ENCODE data around the gene UNC79. TPM values are rescaled to one million over a fixed set of nuclear protein-coding genes. Genes with fewer than 3 reads are reported as not detected.
"Not testable (repeated sequence)": the region's sequence is repeated elsewhere in the genome, so short reads cannot be mapped to it uniquely, and the experiment has no call there.

Gene UNC79
- total and polyA plus RNA-seq, 5 donors from 2014 or later = not detected

DNA sequence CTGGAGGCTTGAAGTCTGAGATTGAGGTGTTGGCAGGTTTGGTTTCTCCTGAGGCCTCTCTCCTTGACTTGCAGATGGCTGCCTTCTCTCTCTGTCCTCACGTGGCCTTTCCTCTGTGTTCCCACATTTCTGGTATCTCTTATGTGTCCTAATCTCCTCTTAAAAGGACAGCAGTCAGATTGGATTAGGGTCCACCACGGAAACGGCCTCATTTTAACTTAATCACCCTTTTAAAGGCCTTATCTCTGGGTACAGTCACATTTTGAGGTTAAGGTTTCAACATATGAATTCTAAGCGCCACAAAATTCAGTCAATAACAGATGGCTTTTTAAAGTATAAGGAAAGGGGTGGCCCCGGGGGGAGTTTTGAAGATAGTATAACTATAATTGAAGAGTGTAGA lies 33.5 kb downstream of the UNC79 start:
- DNase-seq = no peak
- Mint-ChIP-seq H3K36me3 (no peaks in the 10 kb centered on the region), H3K9me3 (no peaks in the 10 kb centered on the region), H3K27me3 (no peaks in the 10 kb centered on the region), H3K27ac (no peak overlapping the region), H3K4me1 (no peaks in the 10 kb centered on the region), H3K4me3 (no peak overlapping the region)
- Histone ChIP-seq H3K27ac (ENCODE audit: insufficient read depth, low read length, poor library complexity, severe bottlenecking) (no peak overlapping the region), H3K4me1 (ENCODE audit: control insufficient read depth, insufficient read depth, low read length, poor library complexity, severe bottlenecking) (no peaks in the 10 kb centered on the region), H3K27me3 (ENCODE audit: control insufficient read depth, insufficient read depth, low read length) (no peaks in the 10 kb centered on the region), H3K9me3 (ENCODE audit: control insufficient read depth in 2 of 2, low read length in 2 of 2) (no peaks in the 10 kb centered on the region), H3K36me3 (ENCODE audit: control insufficient read depth, insufficient read depth, low read length) (no peaks in the 10 kb centered on the region), H3K4me3 (ENCODE audit: low read depth, low read length) (no peak overlapping the region)
- ATAC-seq (ENCODE audit: low read depth in 2 of 2) = no peak

DNA sequence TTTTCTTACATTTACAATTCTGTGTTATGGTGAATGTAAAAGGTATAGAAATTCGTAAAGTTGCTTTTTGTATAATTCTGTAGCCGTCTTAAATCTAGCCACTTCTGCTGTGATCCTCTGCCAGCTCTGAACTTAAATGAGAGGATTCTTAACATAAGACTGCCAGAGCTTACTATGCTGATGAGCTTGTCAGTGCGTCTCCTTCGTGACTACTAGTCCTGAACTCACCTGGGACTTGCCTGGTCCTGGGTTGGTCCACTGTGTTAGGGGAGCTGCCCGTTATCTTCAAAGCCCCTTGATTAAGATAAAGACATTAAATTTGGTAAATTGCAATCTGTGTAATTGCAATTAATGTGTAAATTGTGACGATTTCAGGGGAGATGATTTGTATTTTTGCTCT lies 44.7 kb downstream of the UNC79 start:
- Histone ChIP-seq H3K4me1 (ENCODE audit: control insufficient read depth, insufficient read depth, low read length, poor library complexity, severe bottlenecking) (no peaks in the 10 kb centered on the region), H3K9me3 (ENCODE audit: control insufficient read depth in 2 of 2, low read length in 2 of 2) (no peaks in the 10 kb centered on the region), H3K27ac (ENCODE audit: insufficient read depth, low read length, poor library complexity, severe bottlenecking) (no peak overlapping the region), H3K36me3 (ENCODE audit: control insufficient read depth, insufficient read depth, low read length) (no peaks in the 10 kb centered on the region), H3K4me3 (ENCODE audit: low read depth, low read length) (no peak overlapping the region), H3K27me3 (ENCODE audit: control insufficient read depth, insufficient read depth, low read length) (peaks cover 2% of the 10 kb centered on the region)
- Mint-ChIP-seq H3K27me3 (peaks cover 28% of the 10 kb centered on the region), H3K4me1 (no peaks in the 10 kb centered on the region), H3K9me3 (no peaks in the 10 kb centered on the region), H3K27ac (no peak overlapping the region), H3K4me3 (no peak overlapping the region), H3K36me3 (no peaks in the 10 kb centered on the region)
- ATAC-seq (ENCODE audit: low read depth in 2 of 2) (no peak), DNase-seq (no peak)

DNA sequence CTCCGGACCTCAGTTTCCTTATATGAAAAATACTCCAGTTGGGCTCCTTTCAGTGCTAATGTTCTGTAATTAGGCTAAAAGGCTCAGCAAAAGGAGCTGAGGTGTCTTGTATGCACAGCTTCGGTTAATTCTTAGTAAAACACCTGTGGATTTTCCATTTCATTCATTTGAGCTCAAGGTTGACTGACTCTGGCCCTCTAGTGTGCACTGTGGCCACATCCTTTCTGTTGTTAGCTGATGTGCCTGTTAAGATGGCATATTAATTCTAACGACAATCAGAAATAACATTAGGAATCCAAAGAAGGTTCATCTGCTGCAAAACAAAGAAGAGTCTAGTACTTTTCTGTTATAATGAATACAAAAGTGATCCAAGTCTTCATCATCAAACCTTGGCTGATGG lies 45.6 kb downstream of the UNC79 start:
- H3K36me3 Mint-ChIP-seq = no peaks in the 10 kb centered on the region
- peaks cover 0 to 2% (median 0%) of the 10 kb centered on the region in 7 donors for H3K9me3 Mint-ChIP-seq
- no peaks in the 10 kb centered on the region for H3K36me3 ChIP-seq (ENCODE audit: control insufficient read depth, insufficient read depth, low read length)
- H3K27me3 ChIP-seq (ENCODE audit: control insufficient read depth, insufficient read depth, low read length) = no peaks in the 10 kb centered on the region
- H3K4me1 ChIP-seq (ENCODE audit: control insufficient read depth, insufficient read depth, low read length, poor library complexity, severe bottlenecking) = no peaks in the 10 kb centered on the region
- no peak overlapping the region for H3K4me3 Mint-ChIP-seq
- DNase-seq = no peak
- H3K27me3 Mint-ChIP-seq = peaks cover 23% of the 10 kb centered on the region
- no peak overlapping the region for H3K27ac Mint-ChIP-seq
- H3K4me1 Mint-ChIP-seq = no peaks in the 10 kb centered on the region
- H3K27ac ChIP-seq (ENCODE audit: insufficient read depth, low read length, poor library complexity, severe bottlenecking) = no peak overlapping the region
- no peak for ATAC-seq (ENCODE audit: low read depth in 2 of 2)
- no peaks in the 10 kb centered on the region for H3K9me3 ChIP-seq (ENCODE audit: control insufficient read depth in 2 of 2, low read length in 2 of 2)
- no peak overlapping the region for H3K4me3 ChIP-seq (ENCODE audit: low read depth, low read length)

DNA sequence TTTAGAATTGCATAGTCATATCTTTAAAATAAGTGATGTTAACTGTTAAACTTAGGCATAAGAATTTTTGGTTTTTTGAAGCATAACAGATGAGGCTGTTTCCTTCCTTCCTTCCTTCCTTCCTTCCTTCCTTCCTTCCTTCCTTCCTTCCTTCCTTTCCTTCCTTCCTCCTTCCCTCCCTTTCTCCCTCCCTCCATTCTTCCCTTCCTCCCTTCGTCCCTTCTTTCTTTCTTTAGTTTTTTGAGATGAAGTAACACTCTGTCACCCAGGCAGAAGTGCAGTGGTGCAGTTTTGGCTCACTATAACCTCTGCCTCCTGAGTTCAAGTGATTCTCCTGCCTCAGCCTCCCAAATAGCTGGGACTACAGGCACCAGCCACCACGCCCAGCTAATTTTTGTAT lies 48.3 kb downstream of the UNC79 start:
- H3K4me3 Mint-ChIP-seq; H3K36me3 Mint-ChIP-seq; H3K9me3 ChIP-seq (ENCODE audit: control insufficient read depth in 2 of 2, low read length in 2 of 2); DNase-seq; H3K27me3 ChIP-seq (ENCODE audit: control insufficient read depth, insufficient read depth, low read length); H3K27ac ChIP-seq (ENCODE audit: insufficient read depth, low read length, poor library complexity, severe bottlenecking); H3K9me3 Mint-ChIP-seq; H3K4me1 ChIP-seq (ENCODE audit: control insufficient read depth, insufficient read depth, low read length, poor library complexity, severe bottlenecking); H3K27ac Mint-ChIP-seq; H3K36me3 ChIP-seq (ENCODE audit: control insufficient read depth, insufficient read depth, low read length); ATAC-seq (ENCODE audit: low read depth in 2 of 2); H3K4me3 ChIP-seq (ENCODE audit: low read depth, low read length); H3K4me1 Mint-ChIP-seq: not testable (repeated sequence)
- peaks cover 17% of the 10 kb centered on the region for H3K27me3 Mint-ChIP-seq

DNA sequence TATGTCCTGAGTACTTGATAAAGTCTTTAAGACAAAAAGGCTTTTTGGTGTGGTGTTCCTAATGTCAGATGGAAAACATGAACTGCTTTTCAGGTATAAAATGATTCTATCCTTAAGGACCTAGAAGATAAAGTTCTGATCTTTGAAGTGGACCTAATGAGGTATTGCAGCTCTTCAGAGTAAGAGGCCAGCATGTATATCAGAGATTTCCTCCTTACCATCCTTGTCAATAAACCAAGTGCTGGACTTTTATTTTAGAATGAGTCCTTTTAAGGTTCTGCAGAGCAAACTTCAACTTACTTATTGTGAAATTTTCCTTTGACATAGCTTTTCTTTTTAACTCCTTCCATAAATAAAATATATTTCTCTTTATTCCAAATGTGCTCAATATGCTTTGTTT lies 50.1 kb downstream of the UNC79 start:
- Histone ChIP-seq H3K9me3 (ENCODE audit: control insufficient read depth in 2 of 2, low read length in 2 of 2) (no peaks in the 10 kb centered on the region), H3K36me3 (ENCODE audit: control insufficient read depth, insufficient read depth, low read length) (no peaks in the 10 kb centered on the region), H3K27me3 (ENCODE audit: control insufficient read depth, insufficient read depth, low read length) (peaks cover 2% of the 10 kb centered on the region), H3K4me1 (ENCODE audit: control insufficient read depth, insufficient read depth, low read length, poor library complexity, severe bottlenecking) (no peaks in the 10 kb centered on the region), H3K27ac (ENCODE audit: insufficient read depth, low read length, poor library complexity, severe bottlenecking) (no peak overlapping the region), H3K4me3 (ENCODE audit: low read depth, low read length) (no peak overlapping the region)
- peaks cover 17% of the 10 kb centered on the region for H3K27me3 Mint-ChIP-seq
- no peaks in the 10 kb centered on the region for H3K4me1 Mint-ChIP-seq
- ATAC-seq (ENCODE audit: low read depth in 2 of 2) (no peak), DNase-seq (no peak)
- no peak overlapping the region for H3K27ac Mint-ChIP-seq
- no peaks in the 10 kb centered on the region for H3K36me3 Mint-ChIP-seq
- peaks cover 0 to 2% (median 0%) of the 10 kb centered on the region in 7 donors for H3K9me3 Mint-ChIP-seq
- H3K4me3 Mint-ChIP-seq = no peak overlapping the region

DNA sequence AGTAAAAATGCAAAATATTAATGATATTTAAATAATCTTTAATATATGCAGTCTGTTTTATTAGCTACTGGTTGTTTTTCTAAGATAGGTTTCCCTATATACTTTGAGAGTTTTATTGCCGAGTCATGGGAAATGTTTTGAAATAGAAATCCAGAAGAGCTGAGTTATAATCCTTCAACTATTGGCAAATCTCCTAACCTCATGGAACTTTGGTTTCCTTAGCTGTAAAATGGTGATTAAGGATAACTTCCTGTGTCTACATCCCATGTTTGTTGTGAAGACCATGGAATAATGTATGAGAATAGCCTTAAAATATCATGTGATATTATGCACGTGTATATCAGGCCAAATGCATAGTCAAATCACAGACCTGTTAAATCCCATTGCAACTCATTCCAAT lies 51.0 kb downstream of the UNC79 start:
- H3K27ac Mint-ChIP-seq = no peak overlapping the region
- no peaks in the 10 kb centered on the region for H3K36me3 ChIP-seq (ENCODE audit: control insufficient read depth, insufficient read depth, low read length)
- no peak overlapping the region for H3K4me3 Mint-ChIP-seq
- H3K4me1 Mint-ChIP-seq = no peaks in the 10 kb centered on the region
- peaks cover 17% of the 10 kb centered on the region for H3K27me3 Mint-ChIP-seq
- no peak for DNase-seq
- no peak for ATAC-seq (ENCODE audit: low read depth in 2 of 2)
- H3K36me3 Mint-ChIP-seq = no peaks in the 10 kb centered on the region
- no peaks in the 10 kb centered on the region for H3K4me1 ChIP-seq (ENCODE audit: control insufficient read depth, insufficient read depth, low read length, poor library complexity, severe bottlenecking)
- H3K27ac ChIP-seq (ENCODE audit: insufficient read depth, low read length, poor library complexity, severe bottlenecking) = no peak overlapping the region
- peaks cover 2% of the 10 kb centered on the region for H3K27me3 ChIP-seq (ENCODE audit: control insufficient read depth, insufficient read depth, low read length)
- no peak overlapping the region for H3K4me3 ChIP-seq (ENCODE audit: low read depth, low read length)
- no peaks in the 10 kb centered on the region for H3K9me3 ChIP-seq (ENCODE audit: control insufficient read depth in 2 of 2, low read length in 2 of 2)
- peaks cover 0 to 2% (median 0%) of the 10 kb centered on the region in 7 donors for H3K9me3 Mint-ChIP-seq

DNA sequence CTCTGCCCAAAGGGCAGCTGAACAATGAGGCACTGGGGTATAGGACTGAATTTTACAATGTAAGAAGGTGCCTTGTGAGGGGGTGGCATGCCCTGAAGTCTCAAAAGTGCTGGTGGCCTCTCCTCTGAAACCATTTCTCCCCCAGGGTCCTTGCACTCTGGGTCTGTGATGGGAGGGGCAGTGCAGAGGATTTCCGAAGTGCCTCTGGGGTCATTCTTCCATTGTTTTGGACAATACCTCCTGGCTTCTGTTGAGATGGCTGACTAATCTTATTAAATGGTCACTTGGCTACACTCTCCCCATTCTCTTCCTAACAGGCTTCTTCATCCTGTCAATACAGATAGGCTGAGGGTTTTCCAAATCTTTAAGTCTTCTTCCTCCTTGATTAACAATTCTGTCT lies 59.3 kb downstream of the UNC79 start:
- Mint-ChIP-seq H3K4me1 (no peaks in the 10 kb centered on the region), H3K27me3 (peaks cover 13% of the 10 kb centered on the region), H3K27ac (no peak overlapping the region), H3K9me3 (peaks cover 0 to 6% (median 2%) of the 10 kb centered on the region in 7 donors), H3K36me3 (no peaks in the 10 kb centered on the region), H3K4me3 (no peak overlapping the region)
- Histone ChIP-seq H3K36me3 (ENCODE audit: control insufficient read depth, insufficient read depth, low read length) (no peaks in the 10 kb centered on the region), H3K27me3 (ENCODE audit: control insufficient read depth, insufficient read depth, low read length) (no peaks in the 10 kb centered on the region), H3K9me3 (ENCODE audit: control insufficient read depth in 2 of 2, low read length in 2 of 2) (no peaks in the 10 kb centered on the region), H3K4me3 (ENCODE audit: low read depth, low read length) (no peak overlapping the region), H3K4me1 (ENCODE audit: control insufficient read depth, insufficient read depth, low read length, poor library complexity, severe bottlenecking) (no peaks in the 10 kb centered on the region), H3K27ac (ENCODE audit: insufficient read depth, low read length, poor library complexity, severe bottlenecking) (no peak overlapping the region)
- DNase-seq = no peak
- no peak for ATAC-seq (ENCODE audit: low read depth in 2 of 2)

DNA sequence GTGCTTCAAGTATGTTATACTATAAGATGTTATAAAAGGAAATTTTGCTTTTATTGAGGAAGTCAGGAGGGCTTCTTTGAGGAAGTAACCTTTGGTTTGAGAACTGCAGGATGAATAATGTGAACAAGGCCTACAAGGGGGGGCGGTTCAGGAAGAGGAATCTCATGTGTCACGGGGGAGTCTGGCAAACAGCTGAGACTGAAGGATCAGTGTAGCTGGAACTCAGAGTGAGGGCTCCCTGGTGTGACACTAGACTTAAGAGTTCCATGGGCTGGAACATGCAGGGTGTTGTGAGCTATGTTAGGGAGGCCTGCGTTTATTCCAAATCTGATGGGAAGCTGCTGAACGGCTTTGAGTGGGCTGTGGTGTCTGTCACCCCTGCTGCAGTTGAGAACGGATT lies 62.3 kb downstream of the UNC79 start:
- Mint-ChIP-seq H3K9me3 (peaks cover 0 to 6% (median 2%) of the 10 kb centered on the region in 7 donors), H3K27ac (no peak overlapping the region), H3K4me1 (no peaks in the 10 kb centered on the region), H3K27me3 (peaks cover 17% of the 10 kb centered on the region), H3K36me3 (no peaks in the 10 kb centered on the region), H3K4me3 (no peak overlapping the region)
- Histone ChIP-seq H3K27ac (ENCODE audit: insufficient read depth, low read length, poor library complexity, severe bottlenecking) (no peak overlapping the region), H3K36me3 (ENCODE audit: control insufficient read depth, insufficient read depth, low read length) (no peaks in the 10 kb centered on the region), H3K4me1 (ENCODE audit: control insufficient read depth, insufficient read depth, low read length, poor library complexity, severe bottlenecking) (no peaks in the 10 kb centered on the region), H3K27me3 (ENCODE audit: control insufficient read depth, insufficient read depth, low read length) (no peaks in the 10 kb centered on the region), H3K9me3 (ENCODE audit: control insufficient read depth in 2 of 2, low read length in 2 of 2) (no peaks in the 10 kb centered on the region), H3K4me3 (ENCODE audit: low read depth, low read length) (no peak overlapping the region)
- ATAC-seq (ENCODE audit: low read depth in 2 of 2) (no peak), DNase-seq (no peak)
